H9 (cell line): ENCODE results near the gene KICS2. TPM values are rescaled to one million over a fixed set of nuclear protein-coding genes. Genes with fewer than 3 reads are reported as not detected.

Source experiments
- DNase-seq: peaks from one replicate; pipeline ENCODE4 v3.0.0-alpha.2; 2017
- H2AFZ ChIP-seq: one replicate; pipeline ENCODE4 v1.6.1; 2013; ENCODE audit warnings: mild to moderate bottlenecking, low read length, control low read depth, moderate library complexity
- H2AK5ac ChIP-seq: 2 replicates; pipeline ENCODE4 v1.6.1; 2013; ENCODE audit warnings: low read length, control low read depth, mixed read lengths; ENCODE audit not compliant: insufficient read length
- H2BK120ac ChIP-seq: one replicate; pipeline ENCODE4 v1.6.1; 2013; ENCODE audit warnings: low read depth, mild to moderate bottlenecking, low read length, control low read depth, inconsistent platforms; ENCODE audit not compliant: poor library complexity, severe bottlenecking
- H2BK12ac ChIP-seq: 2 replicates; pipeline ENCODE4 v1.6.1; 2013; ENCODE audit warnings: low read length, control low read depth, mixed read lengths, low read depth; ENCODE audit not compliant: insufficient read length
- H2BK15ac ChIP-seq: 2 replicates; pipeline ENCODE4 v1.6.1; 2013; ENCODE audit warnings: low read depth, low read length, control low read depth
- H2BK20ac ChIP-seq: one replicate; pipeline ENCODE4 v1.6.1; 2013; ENCODE audit warnings: low read depth, mild to moderate bottlenecking, low read length, control low read depth, inconsistent platforms; ENCODE audit not compliant: poor library complexity, severe bottlenecking
- H2BK5ac ChIP-seq: 2 replicates; pipeline ENCODE4 v1.6.1; 2013; ENCODE audit warnings: low read length, control low read depth, mixed read lengths; ENCODE audit not compliant: insufficient read length
- H3K14ac ChIP-seq: 2 replicates; pipeline ENCODE4 v1.6.1; 2013; ENCODE audit warnings: low read length, control low read depth; ENCODE audit not compliant: insufficient read depth
- H3K18ac ChIP-seq: 2 replicates; pipeline ENCODE4 v1.6.1; 2013; ENCODE audit warnings: low read depth, mild to moderate bottlenecking, mixed read lengths, low read length, control low read depth; ENCODE audit not compliant: insufficient read length
- H3K23ac ChIP-seq: 2 replicates; pipeline ENCODE4 v1.6.1; 2013; ENCODE audit warnings: low read length, control low read depth, mixed read lengths, low read depth; ENCODE audit not compliant: insufficient read length
- H3K23me2 ChIP-seq: 2 replicates; pipeline ENCODE4 v1.6.1; 2013; ENCODE audit warnings: low read depth, mild to moderate bottlenecking, mixed read lengths, low read length, control low read depth; ENCODE audit not compliant: insufficient read length, poor library complexity, severe bottlenecking
- H3K27ac ChIP-seq: 2 replicates; pipeline ENCODE4 v1.5.1; 2013; ENCODE audit warnings: low read length, control low read depth, mixed read lengths, low read depth; ENCODE audit not compliant: insufficient read length
- H3K27me3 ChIP-seq: 2 replicates; pipeline ENCODE4 v1.6.1; 2013; ENCODE audit warnings: low read length, control low read depth, inconsistent platforms; ENCODE audit not compliant: insufficient read depth
- H3K4ac ChIP-seq: 2 replicates; pipeline ENCODE4 v1.6.1; 2013; ENCODE audit warnings: low read depth, mild to moderate bottlenecking, control low read depth, inconsistent platforms, low read length, moderate library complexity
- H3K4me1 ChIP-seq: 2 replicates; pipeline ENCODE4 v1.6.1; 2013; ENCODE audit warnings: low read length, control low read depth, inconsistent platforms; ENCODE audit not compliant: insufficient read depth
- H3K4me2 ChIP-seq: 2 replicates; pipeline ENCODE4 v1.6.1; 2013; ENCODE audit warnings: low read length, control low read depth, mixed read lengths; ENCODE audit not compliant: insufficient read length, insufficient read depth
- H3K56ac ChIP-seq: 2 replicates; pipeline ENCODE4 v1.6.1; 2013; ENCODE audit warnings: low read depth, mild to moderate bottlenecking, mixed read lengths, low read length, control low read depth; ENCODE audit not compliant: insufficient read length
- H3K79me1 ChIP-seq: 2 replicates; pipeline ENCODE4 v1.6.1; 2013; ENCODE audit warnings: low read depth, mild to moderate bottlenecking, moderate library complexity, low read length, control low read depth, inconsistent platforms; ENCODE audit not compliant: insufficient read depth, poor library complexity, severe bottlenecking
- H3K79me2 ChIP-seq: 2 replicates; pipeline ENCODE4 v1.6.1; 2013; ENCODE audit warnings: low read length, control low read depth, inconsistent platforms; ENCODE audit not compliant: insufficient read depth
- H3K9ac ChIP-seq: 2 replicates; pipeline ENCODE4 v1.6.1; 2013; ENCODE audit warnings: low read length, control low read depth, mixed read lengths; ENCODE audit not compliant: insufficient read length; ENCODE audit errors: extremely low read depth
- H3K9me3 ChIP-seq: one replicate; pipeline ENCODE4 v1.6.1; 2013; ENCODE audit warnings: low read depth, low read length, inconsistent platforms; ENCODE audit not compliant: control insufficient read depth
- H3T11ph ChIP-seq: one replicate; pipeline ENCODE4 v1.6.1; 2013; ENCODE audit warnings: mild to moderate bottlenecking, low read length, control low read depth, inconsistent platforms
- H4K20me1 ChIP-seq: one replicate; pipeline ENCODE4 v1.6.1; 2013; ENCODE audit not compliant: control insufficient read depth, insufficient read length, insufficient read depth
- H4K5ac ChIP-seq: 2 replicates; pipeline ENCODE4 v1.6.1; 2013; ENCODE audit warnings: low read depth, mild to moderate bottlenecking, mixed read lengths, low read length, control low read depth; ENCODE audit not compliant: insufficient read length
- H4K8ac ChIP-seq: replicated peaks from 2 replicates; pipeline ENCODE4 v1.6.1; 2013; ENCODE audit warnings: low read length, control low read depth, mixed read lengths, low read depth; ENCODE audit not compliant: insufficient read length
- H4K91ac ChIP-seq: 2 replicates; pipeline ENCODE4 v1.6.1; 2013; ENCODE audit warnings: low read depth, mild to moderate bottlenecking, moderate library complexity, mixed read lengths, low read length, control low read depth; ENCODE audit not compliant: insufficient read length
- H3K27ac Mint-ChIP-seq, 3 experiments: 2 replicates in 2 of 3; 3 replicates in 1 of 3; pipeline ENCODE4 v1.8.0; 2020 to 2021; ENCODE audit warnings: mixed read lengths in 3 of 3, mild to moderate bottlenecking in 1 of 3, moderate library complexity in 1 of 3
- H3K27me3 Mint-ChIP-seq: 2 replicates; pipeline ENCODE4 v1.8.0; 2021; ENCODE audit warnings: low read depth, mild to moderate bottlenecking, moderate library complexity, mixed read lengths
- H3K36me3 Mint-ChIP-seq, 3 experiments: 2 replicates in 2 of 3; 3 replicates in 1 of 3; pipeline ENCODE4 v1.8.0; 2020 to 2021; ENCODE audit warnings: low read depth in 3 of 3, mixed read lengths in 3 of 3; ENCODE audit not compliant: insufficient read depth in 1 of 3
- H3K4me1 Mint-ChIP-seq, 2 experiments: 2 replicates each; pipeline ENCODE4 v1.8.0; 2020; ENCODE audit warnings: mixed read lengths in 2 of 2
- H3K4me3 Mint-ChIP-seq, 2 experiments: 2 replicates in 1 of 2; 3 replicates in 1 of 2; pipeline ENCODE4 v1.8.0; 2020 to 2021; ENCODE audit warnings: mild to moderate bottlenecking in 2 of 2, mixed read lengths in 2 of 2, moderate library complexity in 1 of 2
- H3K9me3 Mint-ChIP-seq, 2 experiments: 2 replicates in 1 of 2; 3 replicates in 1 of 2; pipeline ENCODE4 v1.8.0; 2020; ENCODE audit warnings: mild to moderate bottlenecking in 2 of 2, mixed read lengths in 2 of 2, moderate library complexity in 1 of 2
- total RNA-seq: library from RNA; stranded (reverse); gene quantifications from 2 replicates; pipeline ENCODE4 v1.2.1, GENCODE V29; 2021
- TF ChIP-seq, protein P1 (sequence below): fragments of 200-600 bp; sonication (generic); conservative IDR thresholded peaks from 3 replicates; pipeline ENCODE4 v1.8.0; 2021; ENCODE audit warnings: antibody characterized with exemption, mild to moderate bottlenecking

KICS2 gene
- total RNA-seq, 1 experiment from 2014 or later, result 7.3 TPM

DNA sequence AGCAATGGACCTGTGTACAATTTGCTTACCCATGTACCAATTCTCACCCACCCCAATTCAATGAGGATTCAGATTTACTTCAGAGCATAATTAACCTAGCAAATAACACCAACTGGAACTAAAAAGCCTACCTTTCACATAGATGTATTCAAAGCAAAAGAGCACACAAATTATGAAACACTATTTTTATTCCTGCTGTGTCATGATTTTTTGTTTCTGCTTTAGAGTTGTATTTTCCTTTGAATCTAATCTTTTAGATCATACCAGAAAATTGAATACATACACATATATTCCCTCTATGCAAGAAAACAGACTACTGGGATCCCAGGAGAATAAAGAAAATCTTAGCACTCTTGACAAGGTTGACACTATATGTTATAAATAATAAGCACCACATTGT, 5.9 kb downstream of the KICS2 start:
- no peak overlapping the region for H4K8ac ChIP-seq

More for the DNA sequence above, 5.9 kb downstream of the KICS2 start:
- Histone ChIP-seq H3K14ac (no peak overlapping the region), H2BK12ac (no peak overlapping the region), H3K79me2 (no peaks in the 10 kb centered on the region), H2AFZ (no peak overlapping the region), H2BK20ac (no peak overlapping the region), H3K27ac (no peak overlapping the region), H3K23ac (no peak overlapping the region), H3K4ac (no peak overlapping the region), H3K9me3 (no peaks in the 10 kb centered on the region), H4K5ac (no peak overlapping the region), H3K27me3 (no peaks in the 10 kb centered on the region), H2BK5ac (no peak overlapping the region), H4K20me1 (no peaks in the 10 kb centered on the region), H3K18ac (no peak overlapping the region), H3K56ac (no peak overlapping the region), H3K9ac (no peak overlapping the region), H3K4me1 (peaks cover 3% of the 10 kb centered on the region), H3K79me1 (no peaks in the 10 kb centered on the region), H4K91ac (no peak overlapping the region), H2BK15ac (no peak overlapping the region), H3T11ph (no peak overlapping the region), H2AK5ac (no peak overlapping the region), H3K23me2 (no peaks in the 10 kb centered on the region), H2BK120ac (no peak overlapping the region), H3K4me2 (no peak overlapping the region)
- no peak for DNase-seq
- TF ChIP-seq, protein P1, sequence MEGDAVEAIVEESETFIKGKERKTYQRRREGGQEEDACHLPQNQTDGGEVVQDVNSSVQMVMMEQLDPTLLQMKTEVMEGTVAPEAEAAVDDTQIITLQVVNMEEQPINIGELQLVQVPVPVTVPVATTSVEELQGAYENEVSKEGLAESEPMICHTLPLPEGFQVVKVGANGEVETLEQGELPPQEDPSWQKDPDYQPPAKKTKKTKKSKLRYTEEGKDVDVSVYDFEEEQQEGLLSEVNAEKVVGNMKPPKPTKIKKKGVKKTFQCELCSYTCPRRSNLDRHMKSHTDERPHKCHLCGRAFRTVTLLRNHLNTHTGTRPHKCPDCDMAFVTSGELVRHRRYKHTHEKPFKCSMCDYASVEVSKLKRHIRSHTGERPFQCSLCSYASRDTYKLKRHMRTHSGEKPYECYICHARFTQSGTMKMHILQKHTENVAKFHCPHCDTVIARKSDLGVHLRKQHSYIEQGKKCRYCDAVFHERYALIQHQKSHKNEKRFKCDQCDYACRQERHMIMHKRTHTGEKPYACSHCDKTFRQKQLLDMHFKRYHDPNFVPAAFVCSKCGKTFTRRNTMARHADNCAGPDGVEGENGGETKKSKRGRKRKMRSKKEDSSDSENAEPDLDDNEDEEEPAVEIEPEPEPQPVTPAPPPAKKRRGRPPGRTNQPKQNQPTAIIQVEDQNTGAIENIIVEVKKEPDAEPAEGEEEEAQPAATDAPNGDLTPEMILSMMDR, result no peak
- no peaks in the 10 kb centered on the region for H3K27me3 Mint-ChIP-seq
- H3K27ac Mint-ChIP-seq, result no peak overlapping the region
- H3K36me3 Mint-ChIP-seq, result peaks cover 11 to 15% (median 12%) of the 10 kb centered on the region in 3 experiments; a peak in 6 of 7 replicates
- H3K9me3 Mint-ChIP-seq, result no peaks in the 10 kb centered on the region
- peaks cover 22 to 24% of the 10 kb centered on the region in 2 experiments for H3K4me1 Mint-ChIP-seq
- no peak overlapping the region for H3K4me3 Mint-ChIP-seq
